Astrocyte (in vitro differentiated cells and primary cell): Measurements from ENCODE around the gene ZFYVE1. TPM values are rescaled to one million over a fixed set of nuclear protein-coding genes. Genes with fewer than 3 reads are reported as not detected.

ENCODE experiments used
- DNase-seq: peaks from one replicate; pipeline ENCODE4 v3.0.0-alpha.2; 2010; ENCODE audit warnings: low read depth
- FAIRE-seq: peaks from 2 replicates; lab custom pipeline; 2011; peaks lifted over from hg19 to GRCh38; lab: Jason Lieb, UNC
- H2AFZ ChIP-seq: 2 replicates; pipeline ENCODE4 v1.6.0; 2012; ENCODE audit warnings: low read depth, low read length, inconsistent platforms
- H3K27ac ChIP-seq: 2 replicates; pipeline ENCODE4 v1.5.1; 2011; ENCODE audit warnings: low read depth, low read length, inconsistent platforms
- H3K27me3 ChIP-seq: 2 replicates; pipeline ENCODE4 v1.6.0; 2011; ENCODE audit warnings: low read length, inconsistent platforms; ENCODE audit not compliant: insufficient read depth
- H3K36me3 ChIP-seq: 2 replicates; pipeline ENCODE4 v1.5.1; 2011; ENCODE audit warnings: low read length, inconsistent platforms; ENCODE audit not compliant: insufficient read depth
- H3K4me1 ChIP-seq: 2 replicates; pipeline ENCODE4 v1.5.1; 2011; ENCODE audit warnings: low read length, inconsistent platforms; ENCODE audit not compliant: insufficient read depth
- H3K4me2 ChIP-seq: 2 replicates; pipeline ENCODE4 v1.6.0; 2012; ENCODE audit warnings: low read length, inconsistent platforms
- H3K4me3 ChIP-seq: 2 replicates; pipeline ENCODE4 v1.5.1; 2011; ENCODE audit warnings: low read depth, mild to moderate bottlenecking, low read length, inconsistent platforms; ENCODE audit not compliant: insufficient read depth
- H3K79me2 ChIP-seq: 2 replicates; pipeline ENCODE4 v1.6.0; 2012; ENCODE audit warnings: mild to moderate bottlenecking, low read length, inconsistent platforms; ENCODE audit not compliant: insufficient read depth
- H3K9ac ChIP-seq: 2 replicates; pipeline ENCODE4 v1.6.0; 2012; ENCODE audit warnings: mild to moderate bottlenecking, low read length, inconsistent platforms
- H3K9me3 ChIP-seq: 2 replicates; pipeline ENCODE4 v1.5.1; 2012; ENCODE audit warnings: low read depth, mild to moderate bottlenecking, low read length, inconsistent platforms; ENCODE audit not compliant: insufficient read depth
- H4K20me1 ChIP-seq: 2 replicates; pipeline ENCODE4 v1.6.0; 2012; ENCODE audit warnings: low read length, inconsistent platforms; ENCODE audit not compliant: insufficient read depth
- H3K27ac Mint-ChIP-seq: one replicate; pipeline ENCODE4 v1.8.0; 2021; ENCODE audit warnings: mild to moderate bottlenecking, mixed read lengths; ENCODE audit not compliant: unreplicated experiment
- H3K27me3 Mint-ChIP-seq: one replicate; pipeline ENCODE4 v1.8.0; 2021; ENCODE audit warnings: low read depth, mixed read lengths; ENCODE audit not compliant: unreplicated experiment
- H3K36me3 Mint-ChIP-seq: one replicate; pipeline ENCODE4 v1.8.0; 2021; ENCODE audit warnings: low read depth, mixed read lengths; ENCODE audit not compliant: unreplicated experiment
- H3K4me1 Mint-ChIP-seq: one replicate; pipeline ENCODE4 v1.8.0; 2021; ENCODE audit warnings: low read depth, mixed read lengths; ENCODE audit not compliant: unreplicated experiment
- H3K4me3 Mint-ChIP-seq: one replicate; pipeline ENCODE4 v1.8.0; 2021; ENCODE audit warnings: mild to moderate bottlenecking, moderate library complexity, mixed read lengths; ENCODE audit not compliant: unreplicated experiment
- H3K9me3 Mint-ChIP-seq: one replicate; pipeline ENCODE4 v1.8.0; 2021; ENCODE audit warnings: mild to moderate bottlenecking, mixed read lengths; ENCODE audit not compliant: unreplicated experiment
- EZH2 ChIP-seq: IDR thresholded peaks from 2 replicates; pipeline ENCODE4 v1.6.1; 2012; ENCODE audit warnings: mild to moderate bottlenecking, low read length, inconsistent platforms; ENCODE audit not compliant: insufficient read depth
- total RNA-seq: library from RNA; stranded (reverse); gene quantifications from 2 replicates; pipeline ENCODE4 v1.2.1, GENCODE V29; 2021
- TF ChIP-seq, protein P1 (sequence below): IDR thresholded peaks from 2 replicates; pipeline ENCODE4 v1.5.1; 2011; ENCODE audit warnings: low read depth, mild to moderate bottlenecking, inconsistent platforms, low read length, moderate library complexity; ENCODE audit not compliant: insufficient read depth

The ZFYVE1 gene
- total RNA-seq, 1 donor from 2014 or later: 34.3 TPM

DNA sequence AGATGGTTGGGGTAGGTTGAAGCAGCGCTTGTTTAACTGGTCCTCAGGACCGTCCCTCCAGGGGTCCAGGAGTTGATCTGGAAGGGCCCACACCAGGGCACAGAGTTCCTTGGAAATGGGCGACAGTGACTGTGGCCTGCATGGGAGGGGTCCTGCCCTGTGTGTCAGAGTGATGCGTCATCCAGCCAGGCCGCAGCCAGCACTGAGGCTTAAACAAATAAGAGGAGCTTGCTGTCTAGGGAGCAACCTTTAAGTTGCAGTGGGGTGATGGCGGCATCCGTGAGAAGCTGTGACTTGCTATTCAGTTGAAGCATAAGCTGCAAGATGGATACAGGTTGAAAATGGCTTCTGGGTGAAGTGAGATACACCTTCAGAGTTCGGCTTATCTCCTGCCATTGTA is 80.4 kb downstream of the ZFYVE1 start:
- FAIRE-seq: no peak
- DNase-seq: peak; percentile 56
- Histone ChIP-seq H3K4me3 (no peak overlapping the region), H3K36me3 (peaks cover 14% of the 10 kb centered on the region), H3K9ac (peak overlapping the region; percentile 27), H3K27ac (peak overlapping the region; percentile 55), H3K79me2 (no peaks in the 10 kb centered on the region), H3K27me3 (no peaks in the 10 kb centered on the region), H3K4me1 (peaks cover 17% of the 10 kb centered on the region), H3K4me2 (peak overlapping the region; percentile 56), H2AFZ (peak overlapping the region; percentile 11), H3K9me3 (no peaks in the 10 kb centered on the region), H4K20me1 (no peaks in the 10 kb centered on the region)
- Mint-ChIP-seq H3K36me3 (peaks cover 24% of the 10 kb centered on the region), H3K27ac (no peak overlapping the region), H3K9me3 (no peaks in the 10 kb centered on the region), H3K4me3 (no peak overlapping the region), H3K4me1 (peaks cover 1% of the 10 kb centered on the region), H3K27me3 (no peaks in the 10 kb centered on the region)
- TF ChIP-seq EZH2: no peak
- TF ChIP-seq, protein P1, sequence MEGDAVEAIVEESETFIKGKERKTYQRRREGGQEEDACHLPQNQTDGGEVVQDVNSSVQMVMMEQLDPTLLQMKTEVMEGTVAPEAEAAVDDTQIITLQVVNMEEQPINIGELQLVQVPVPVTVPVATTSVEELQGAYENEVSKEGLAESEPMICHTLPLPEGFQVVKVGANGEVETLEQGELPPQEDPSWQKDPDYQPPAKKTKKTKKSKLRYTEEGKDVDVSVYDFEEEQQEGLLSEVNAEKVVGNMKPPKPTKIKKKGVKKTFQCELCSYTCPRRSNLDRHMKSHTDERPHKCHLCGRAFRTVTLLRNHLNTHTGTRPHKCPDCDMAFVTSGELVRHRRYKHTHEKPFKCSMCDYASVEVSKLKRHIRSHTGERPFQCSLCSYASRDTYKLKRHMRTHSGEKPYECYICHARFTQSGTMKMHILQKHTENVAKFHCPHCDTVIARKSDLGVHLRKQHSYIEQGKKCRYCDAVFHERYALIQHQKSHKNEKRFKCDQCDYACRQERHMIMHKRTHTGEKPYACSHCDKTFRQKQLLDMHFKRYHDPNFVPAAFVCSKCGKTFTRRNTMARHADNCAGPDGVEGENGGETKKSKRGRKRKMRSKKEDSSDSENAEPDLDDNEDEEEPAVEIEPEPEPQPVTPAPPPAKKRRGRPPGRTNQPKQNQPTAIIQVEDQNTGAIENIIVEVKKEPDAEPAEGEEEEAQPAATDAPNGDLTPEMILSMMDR: no peak

DNA sequence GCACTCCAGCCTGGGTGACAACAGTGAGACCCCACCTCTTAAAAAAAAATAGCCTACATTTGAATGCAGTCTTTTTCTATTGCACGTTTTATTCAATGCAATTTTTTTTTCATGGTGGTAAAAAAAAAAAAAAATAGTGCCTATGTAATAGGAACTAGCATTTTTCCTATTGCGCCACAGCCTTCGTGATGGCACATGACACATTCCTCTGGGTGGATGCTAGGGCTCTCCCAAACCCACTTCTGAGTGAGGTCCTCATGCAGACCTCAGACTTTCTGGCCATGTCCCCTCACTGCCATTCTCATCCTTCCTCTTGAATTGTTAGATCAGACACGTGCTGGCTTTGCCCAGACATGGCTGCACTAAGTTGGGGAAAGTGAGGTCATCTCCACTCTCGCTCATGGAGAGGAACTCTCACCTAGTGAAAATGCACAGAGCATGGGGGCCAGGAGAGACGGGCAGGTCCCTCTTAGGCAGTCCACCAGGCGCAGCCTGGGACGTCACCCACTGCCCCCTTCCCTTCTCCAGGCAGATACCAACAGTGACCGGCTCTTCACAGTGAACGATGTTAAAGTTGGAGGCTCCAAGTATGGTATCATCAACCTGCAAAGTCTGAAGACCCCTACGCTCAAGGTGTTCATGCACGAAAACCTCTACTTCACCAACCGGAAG is 81.4 kb downstream of the ZFYVE1 start:
- no peaks in the 10 kb centered on the region for H3K9me3 ChIP-seq
- peaks cover 17% of the 10 kb centered on the region for H3K4me1 ChIP-seq
- Mint-ChIP-seq H3K27me3 (no peaks in the 10 kb centered on the region), H3K4me1 (peaks cover 1% of the 10 kb centered on the region), H3K9me3 (no peaks in the 10 kb centered on the region), H3K36me3 (peaks cover 23% of the 10 kb centered on the region), H3K4me3 (no peak overlapping the region), H3K27ac (no peak overlapping the region)
- no peak overlapping the region for H3K9ac ChIP-seq
- DNase-seq (no peak), FAIRE-seq (no peak)
- peaks cover 14% of the 10 kb centered on the region for H3K36me3 ChIP-seq
- H2AFZ ChIP-seq: no peak overlapping the region
- H3K27ac ChIP-seq: no peak overlapping the region
- no peak overlapping the region for H3K4me3 ChIP-seq
- no peak overlapping the region for H3K4me2 ChIP-seq
- TF ChIP-seq, protein P1: no peak
- no peak for TF ChIP-seq EZH2
- no peaks in the 10 kb centered on the region for H3K27me3 ChIP-seq
- no peaks in the 10 kb centered on the region for H4K20me1 ChIP-seq
- H3K79me2 ChIP-seq: no peaks in the 10 kb centered on the region

DNA sequence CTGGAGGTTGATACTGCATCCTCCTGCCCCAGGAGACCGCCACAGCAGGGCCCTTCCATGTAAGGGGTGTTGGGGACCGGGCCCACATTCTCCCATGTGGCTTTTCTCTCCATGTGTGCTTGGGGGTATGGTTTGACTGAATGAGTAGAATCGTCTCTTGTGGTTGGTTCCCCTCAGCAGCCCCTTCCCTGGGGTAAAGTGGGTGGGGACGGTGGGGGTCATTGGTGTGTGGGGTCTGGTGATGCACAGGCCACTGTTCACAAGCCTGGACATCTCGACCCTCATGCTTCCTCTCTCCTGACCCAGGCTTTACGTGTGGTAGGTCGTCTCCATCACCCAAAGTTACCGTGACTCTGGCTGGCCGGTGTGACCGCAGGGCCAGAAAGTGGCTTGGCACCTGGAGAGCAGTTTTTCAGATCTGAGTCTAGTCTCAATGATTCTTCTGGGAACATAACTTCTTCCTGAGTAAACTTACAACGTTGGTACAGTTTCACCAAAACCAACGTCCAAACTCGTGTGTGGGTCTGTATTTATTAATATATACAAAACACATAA is 83.0 kb downstream of the ZFYVE1 start:
- no peak overlapping the region for H3K27ac Mint-ChIP-seq
- H3K4me3 Mint-ChIP-seq: no peak overlapping the region
- H3K4me1 ChIP-seq: peaks cover 17% of the 10 kb centered on the region
- H3K36me3 Mint-ChIP-seq: peaks cover 30% of the 10 kb centered on the region
- H4K20me1 ChIP-seq: no peaks in the 10 kb centered on the region
- no peak overlapping the region for H3K27ac ChIP-seq
- no peak overlapping the region for H3K9ac ChIP-seq
- no peaks in the 10 kb centered on the region for H3K9me3 ChIP-seq
- no peaks in the 10 kb centered on the region for H3K27me3 Mint-ChIP-seq
- no peak for TF ChIP-seq EZH2
- TF ChIP-seq, protein P1: no peak
- no peaks in the 10 kb centered on the region for H3K79me2 ChIP-seq
- no peaks in the 10 kb centered on the region for H3K27me3 ChIP-seq
- H3K4me2 ChIP-seq: no peak overlapping the region
- no peaks in the 10 kb centered on the region for H3K9me3 Mint-ChIP-seq
- DNase-seq (no peak), FAIRE-seq (no peak)
- H2AFZ ChIP-seq: no peak overlapping the region
- H3K4me1 Mint-ChIP-seq: peaks cover 1% of the 10 kb centered on the region
- peaks cover 27% of the 10 kb centered on the region for H3K36me3 ChIP-seq
- H3K4me3 ChIP-seq: no peak overlapping the region
